ENCODE data around the gene TGFBR3L.
A peak's percentile ranks its signal among the peaks of the same experiment; 100 is the strongest.

TGFBR3L gene

DNA sequence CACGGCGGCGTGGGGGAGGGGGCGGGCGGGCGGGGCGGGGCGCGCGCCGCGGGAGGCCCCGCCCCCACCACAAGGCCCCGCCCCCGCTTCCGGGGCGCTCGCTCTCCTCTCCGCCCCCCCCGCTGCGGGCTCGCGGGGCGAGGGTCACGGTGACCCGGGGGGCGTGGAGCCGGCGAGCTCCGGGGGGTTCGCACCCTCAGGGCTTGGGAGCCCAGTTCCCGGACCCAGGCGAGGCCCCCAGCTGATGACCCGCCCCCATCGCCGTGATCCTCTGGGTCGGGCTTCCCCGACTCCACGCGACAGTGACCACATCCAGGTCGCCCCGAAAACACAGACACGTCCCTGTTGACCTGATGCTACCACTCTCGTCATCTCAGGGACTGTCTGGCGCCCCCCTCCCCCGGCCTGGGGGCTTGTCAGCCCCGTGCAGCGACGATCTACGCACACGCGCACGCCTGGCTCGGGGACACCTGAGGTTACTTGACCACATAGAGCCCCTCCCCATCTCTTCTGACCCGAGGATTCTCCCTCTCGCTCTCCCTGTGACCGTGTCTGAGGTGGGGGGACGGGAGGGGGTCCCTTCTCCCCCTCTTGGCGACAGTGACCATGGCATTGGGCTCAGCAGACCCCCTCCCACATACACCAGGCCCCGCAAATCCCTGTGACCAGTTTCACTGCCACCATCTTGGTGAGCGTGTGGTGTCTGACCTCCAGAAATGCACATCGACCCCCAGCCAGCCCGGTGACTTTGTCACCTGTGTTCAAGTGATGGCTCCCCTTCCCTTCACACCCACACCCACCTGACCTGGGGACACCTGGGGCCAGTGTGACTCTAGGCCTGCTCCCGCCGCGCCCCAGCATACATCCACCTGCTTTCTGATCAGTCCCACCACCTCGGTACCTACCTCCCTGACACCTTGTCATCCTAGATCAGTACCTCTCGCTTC, 10.3 kb upstream of the TGFBR3L start:
- no peak for DNase-seq (ENCODE audit: low read depth in 2 of 2)

DNA sequence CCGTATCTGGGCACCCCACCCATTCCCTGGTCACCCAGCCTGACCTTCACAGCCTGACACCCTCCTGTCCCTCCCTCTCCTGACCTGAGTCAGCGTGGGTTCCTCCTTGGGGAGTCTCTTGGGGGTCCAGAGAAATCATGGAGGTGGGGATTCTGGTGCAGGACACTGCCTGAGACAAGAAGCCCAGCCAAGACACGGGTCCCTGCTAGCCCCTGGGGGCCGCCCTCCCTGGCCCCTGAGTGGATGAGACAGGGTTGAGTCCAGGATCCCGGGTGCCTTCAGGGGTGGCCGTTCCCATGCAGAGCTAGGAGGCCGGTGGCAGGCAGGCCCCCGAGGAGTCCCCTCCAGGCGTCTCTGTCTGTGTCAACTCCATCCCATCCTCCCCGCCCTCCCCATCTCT, 9.4 kb upstream of the TGFBR3L start:
- no peak for DNase-seq (ENCODE audit: low read depth in 2 of 2)

DNA sequence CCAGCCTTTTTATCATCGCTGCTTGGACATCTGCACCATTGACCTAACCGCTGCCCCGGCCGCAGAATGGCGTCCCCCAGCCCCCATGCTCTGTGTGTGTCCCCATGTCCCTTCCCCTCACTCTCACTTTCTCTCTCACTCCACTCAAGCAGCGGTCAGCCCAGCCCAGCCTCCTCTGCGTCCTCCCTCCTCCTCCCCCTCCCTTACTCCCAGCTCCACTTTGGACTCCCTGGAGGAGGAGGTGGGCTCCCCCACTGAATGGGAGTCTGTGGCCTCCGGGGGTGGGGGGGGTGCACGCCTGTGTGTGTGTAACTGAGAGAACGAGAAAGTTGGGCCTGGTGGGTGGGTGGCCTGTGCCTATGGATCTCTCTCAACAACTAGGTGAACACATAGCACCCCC, 8.8 kb upstream of the TGFBR3L start:
- no peak for DNase-seq (ENCODE audit: low read depth in 2 of 2)

DNA sequence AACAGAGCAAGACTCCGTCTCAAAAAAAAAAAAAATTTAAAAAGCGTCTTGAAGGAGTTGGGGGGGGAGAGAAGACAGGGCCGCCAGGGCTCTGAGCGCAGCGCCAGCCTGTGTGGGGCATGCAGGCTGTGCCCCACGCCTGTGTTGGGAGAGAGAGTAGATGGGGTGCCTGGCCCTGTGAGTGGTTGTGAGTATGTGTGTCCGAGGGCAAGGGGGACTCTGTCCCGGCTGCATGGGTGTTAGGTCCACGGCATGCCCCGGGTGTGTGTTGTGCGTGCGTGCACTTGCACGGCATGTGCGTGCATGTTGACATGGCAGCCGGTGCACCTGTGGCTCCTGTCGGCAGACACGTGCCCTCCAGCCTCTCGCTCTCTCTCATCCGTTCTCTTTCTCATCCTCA, 7.5 kb upstream of the TGFBR3L start:
- no peak for DNase-seq (ENCODE audit: low read depth in 2 of 2)

DNA sequence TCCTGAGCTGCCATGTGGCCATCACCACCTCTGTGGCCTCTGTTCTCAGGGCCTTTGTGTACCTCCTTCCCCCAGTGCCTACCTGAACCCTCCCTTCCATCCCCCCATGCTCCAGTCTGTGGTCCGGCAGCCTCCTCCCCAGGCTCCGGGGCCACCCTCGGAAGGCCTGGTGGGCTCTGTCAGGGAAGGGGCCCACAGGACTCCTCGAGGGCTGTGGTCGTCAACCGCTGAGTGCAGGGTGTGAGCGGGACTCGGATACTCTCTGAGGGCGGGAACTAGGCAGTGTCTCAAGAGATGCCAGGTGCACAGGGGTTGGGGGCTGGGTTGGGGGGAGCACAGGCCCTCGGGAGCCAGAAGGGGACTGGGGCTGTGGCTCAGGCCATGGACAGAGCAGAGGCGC, 7.1 kb upstream of the TGFBR3L start:
- no peak for DNase-seq (ENCODE audit: low read depth in 2 of 2)

DNA sequence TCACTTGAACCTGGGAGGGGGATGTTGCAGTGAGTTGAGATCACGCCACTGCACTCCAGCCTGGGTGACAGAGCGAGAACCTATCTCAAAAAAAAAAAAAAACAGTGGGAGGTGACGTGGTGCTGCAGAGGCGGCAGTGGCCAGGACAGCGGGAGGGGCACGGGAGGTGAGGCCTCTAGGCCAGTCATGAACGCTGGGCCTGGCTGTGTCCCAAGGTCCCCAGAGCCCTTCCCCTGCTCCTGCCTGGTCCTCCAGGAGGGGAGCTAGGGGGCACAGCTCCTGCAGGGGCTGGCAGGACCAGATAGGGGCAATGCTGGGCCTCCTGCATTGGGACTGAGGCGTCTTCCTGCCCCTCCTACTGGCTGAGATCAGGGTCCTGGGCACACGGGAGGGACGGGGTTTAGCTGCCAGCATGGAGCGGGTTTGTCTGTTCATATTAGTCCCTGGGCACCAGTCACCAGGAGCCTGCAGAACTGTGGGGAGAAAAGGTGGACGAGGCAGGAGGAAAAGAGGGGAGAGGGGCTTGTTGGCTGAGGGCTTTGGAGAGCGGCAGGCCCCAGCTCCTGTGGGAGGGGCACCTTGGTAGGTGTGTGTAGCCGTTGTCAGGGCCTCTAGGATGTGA, 6.4 kb upstream of the TGFBR3L start:
- no peak for DNase-seq (ENCODE audit: low read depth in 2 of 2)

DNA sequence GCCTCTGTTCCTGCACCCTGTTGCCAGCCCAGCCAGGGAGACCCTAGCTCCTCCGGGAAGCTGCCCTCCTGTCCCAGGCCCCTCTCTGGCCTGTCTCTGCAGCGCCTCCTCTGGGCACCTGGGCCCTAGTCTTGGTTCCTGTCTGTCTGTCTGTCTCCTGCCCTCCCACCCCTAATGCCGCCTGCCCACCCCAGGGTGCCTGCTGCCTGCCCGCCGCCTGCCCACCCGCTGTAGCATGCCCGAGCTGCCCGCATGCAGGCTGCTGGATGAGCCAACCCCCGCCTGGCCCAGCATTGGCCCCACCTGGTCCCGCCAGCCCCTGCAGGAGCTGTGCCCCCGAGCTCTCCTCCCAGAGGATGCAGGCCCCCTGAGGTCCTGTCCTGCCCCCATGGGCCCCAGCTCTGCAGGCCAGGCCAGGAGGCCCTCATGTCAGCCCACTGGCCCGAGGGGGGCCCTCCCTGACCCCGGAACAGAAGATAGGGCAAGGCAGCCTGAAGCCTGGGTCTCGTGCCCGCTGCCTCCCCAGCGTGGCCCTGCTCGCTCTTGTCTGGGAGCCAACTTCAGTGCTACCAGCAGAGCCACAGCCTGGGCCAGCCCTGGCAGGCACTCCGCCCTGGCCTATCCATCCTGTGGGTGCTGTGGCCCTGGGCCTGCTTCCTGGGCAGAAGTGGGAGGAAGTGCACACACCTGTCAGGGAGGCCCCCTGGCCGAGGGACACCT, 5.7 kb upstream of the TGFBR3L start:
- DNase-seq (ENCODE audit: low read depth in 2 of 2), result no peak

DNA sequence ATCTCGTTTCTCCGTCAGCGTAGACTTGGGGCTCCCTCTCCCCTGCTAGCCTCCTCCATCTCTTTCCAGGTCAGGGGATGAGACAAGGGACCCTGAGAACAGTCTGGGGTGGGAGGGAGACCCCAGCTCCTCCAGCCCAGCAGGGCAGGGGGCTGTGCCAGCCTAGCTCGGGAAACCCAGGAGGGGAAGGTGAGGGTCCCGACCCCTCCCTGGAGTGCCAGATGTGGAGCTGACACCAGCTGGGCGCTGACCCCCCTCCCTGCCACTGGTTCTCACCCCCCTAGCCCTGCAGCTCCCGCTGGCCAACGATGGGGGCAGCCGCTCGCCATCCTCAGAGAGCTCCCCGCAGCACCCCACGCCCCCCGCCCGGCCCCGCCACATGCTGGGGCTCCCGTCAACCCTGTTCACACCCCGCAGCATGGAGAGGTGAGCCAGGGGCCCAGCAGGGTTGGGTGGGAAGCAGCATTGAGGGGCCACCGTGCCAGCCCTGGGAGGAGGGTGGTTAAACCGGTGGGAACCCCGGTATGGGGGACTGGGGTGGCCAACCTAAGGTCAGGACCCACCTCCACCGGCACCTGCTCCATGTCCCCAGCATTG, 5.1 kb upstream of the TGFBR3L start:
- DNase-seq (ENCODE audit: low read depth in 2 of 2), result no peak

DNA sequence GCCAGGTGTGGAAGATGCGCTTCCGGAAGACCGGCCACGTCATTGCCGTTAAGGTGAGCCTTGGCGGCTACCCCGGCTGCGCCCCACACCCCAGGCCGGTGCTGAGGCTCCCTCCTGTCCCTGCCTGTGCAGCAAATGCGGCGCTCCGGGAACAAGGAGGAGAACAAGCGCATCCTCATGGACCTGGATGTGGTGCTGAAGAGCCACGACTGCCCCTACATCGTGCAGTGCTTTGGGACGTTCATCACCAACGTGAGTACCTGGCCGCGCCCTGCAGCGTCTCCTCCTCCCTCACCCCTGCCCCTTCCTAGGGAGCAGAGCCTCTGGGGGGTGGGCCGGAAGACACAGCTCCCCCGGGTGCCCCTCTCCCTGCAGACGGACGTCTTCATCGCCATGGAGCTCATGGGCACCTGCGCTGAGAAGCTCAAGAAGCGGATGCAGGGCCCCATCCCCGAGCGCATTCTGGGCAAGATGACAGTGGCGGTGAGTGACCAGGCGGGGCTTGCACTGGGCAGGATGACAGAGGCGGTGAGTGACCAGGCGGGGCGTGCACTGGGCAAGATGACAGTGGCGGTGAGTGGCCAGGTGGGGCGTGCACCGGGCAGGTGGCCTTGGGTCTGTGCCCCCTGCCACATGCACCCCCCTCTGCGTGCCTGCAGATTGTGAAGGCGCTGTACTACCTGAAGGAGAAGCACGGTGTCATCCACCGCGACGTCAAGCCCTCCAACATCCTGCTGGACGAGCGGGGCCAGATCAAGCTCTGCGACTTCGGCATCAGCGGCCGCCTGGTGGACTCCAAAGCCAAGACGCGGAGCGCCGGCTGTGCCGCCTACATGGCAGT, 4.1 kb upstream of the TGFBR3L start:
- no peak for DNase-seq (ENCODE audit: low read depth in 2 of 2)

DNA sequence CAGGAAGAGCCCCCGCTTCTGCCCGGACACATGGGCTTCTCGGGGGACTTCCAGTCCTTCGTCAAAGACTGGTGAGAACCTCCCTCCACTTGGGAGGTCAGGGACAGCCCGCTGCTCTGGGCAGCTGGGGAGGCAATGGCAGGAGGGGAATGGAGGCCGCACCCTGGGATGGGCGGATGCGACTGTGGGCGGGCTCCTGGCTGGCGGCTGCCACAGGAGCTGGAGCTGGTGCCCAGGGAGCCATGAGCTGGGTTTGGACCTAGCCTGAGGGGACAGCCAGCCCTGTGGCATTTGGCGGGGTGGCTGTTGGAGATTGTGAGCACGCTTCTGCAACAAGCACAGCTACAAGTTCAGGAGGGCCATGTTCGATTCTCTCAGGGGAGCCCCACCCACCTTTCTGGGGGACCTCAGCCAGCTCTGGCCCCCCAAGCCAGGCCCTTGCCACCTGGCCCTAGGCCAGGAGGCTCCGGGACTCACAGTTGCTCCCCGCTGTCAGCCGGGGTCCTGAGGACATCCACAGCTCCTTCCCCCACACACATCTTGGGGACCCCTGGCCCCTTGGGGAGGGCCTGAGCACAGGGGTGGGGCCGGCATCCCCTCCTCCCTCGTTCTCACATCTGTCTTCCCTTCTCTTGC, 3.0 kb upstream of the TGFBR3L start:
- DNase-seq (ENCODE audit: low read depth in 2 of 2), result no peak

DNA sequence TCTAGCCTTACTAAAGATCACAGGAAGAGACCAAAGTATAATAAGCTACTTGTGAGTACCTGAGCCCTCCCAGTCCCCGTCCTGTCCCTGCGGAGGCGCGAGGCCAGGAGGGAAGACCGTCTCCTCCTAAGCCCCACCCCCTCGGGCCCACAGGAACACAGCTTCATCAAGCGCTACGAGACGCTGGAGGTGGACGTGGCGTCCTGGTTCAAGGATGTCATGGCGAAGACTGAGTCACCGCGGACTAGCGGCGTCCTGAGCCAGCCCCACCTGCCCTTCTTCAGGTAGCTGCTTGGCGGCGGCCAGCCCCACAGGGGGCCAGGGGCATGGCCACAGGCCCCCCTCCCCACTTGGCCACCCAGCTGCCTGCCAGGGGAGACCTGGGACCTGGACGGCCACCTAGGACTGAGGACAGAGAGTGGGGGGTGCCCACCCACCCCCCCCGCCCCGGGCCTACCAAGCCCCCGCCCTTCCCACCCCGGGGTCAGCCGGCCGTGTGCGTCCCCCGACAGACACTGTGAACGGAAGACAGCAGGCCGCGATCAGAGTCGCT, 2.4 kb upstream of the TGFBR3L start:
- DNase-seq (ENCODE audit: low read depth in 2 of 2), result no peak

DNA sequence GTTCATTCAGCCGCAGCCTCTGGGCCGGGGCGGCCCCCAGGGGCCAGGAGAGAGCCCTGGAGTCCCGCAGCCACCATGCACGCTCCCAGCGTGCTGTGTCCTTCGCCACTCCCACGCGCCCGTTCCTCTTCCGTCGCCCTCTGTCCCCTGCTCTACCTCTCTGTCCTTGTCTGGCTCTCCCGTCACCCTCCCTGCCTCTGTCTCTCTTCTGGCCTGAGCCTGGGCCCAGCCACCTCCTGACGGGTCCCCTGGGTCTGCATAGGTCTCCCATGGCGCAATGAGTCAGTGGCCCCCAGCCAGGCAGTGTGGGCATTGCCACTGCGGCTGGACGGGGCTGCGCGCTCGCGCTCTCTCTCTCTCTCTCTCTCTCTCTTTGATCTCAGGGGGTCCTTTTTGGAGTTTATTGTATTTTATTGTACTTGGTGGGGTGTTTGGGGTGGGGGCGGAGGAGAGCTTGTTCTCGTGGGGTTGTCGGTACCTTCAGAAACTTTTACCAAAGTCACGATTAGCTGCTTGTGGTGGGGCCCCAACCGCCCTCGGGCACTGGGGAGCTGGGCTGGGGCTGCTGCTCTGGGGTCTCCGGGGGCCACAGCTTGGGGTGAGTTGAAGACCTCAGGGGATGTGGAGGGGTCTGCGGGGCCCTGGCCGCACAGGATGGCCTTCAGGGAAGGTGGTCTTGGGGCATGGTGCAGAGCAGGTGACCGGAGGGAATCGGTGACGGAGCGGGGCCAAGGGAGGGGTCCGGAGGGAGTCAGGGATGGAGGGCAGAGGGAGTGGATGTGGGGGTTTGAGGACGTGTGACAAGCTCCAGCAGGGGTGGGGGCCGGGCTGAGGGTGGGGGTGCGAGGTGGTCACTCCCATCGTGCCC, 1.7 kb upstream of the TGFBR3L start:
- DNase-seq (ENCODE audit: low read depth in 2 of 2), result no peak

DNA sequence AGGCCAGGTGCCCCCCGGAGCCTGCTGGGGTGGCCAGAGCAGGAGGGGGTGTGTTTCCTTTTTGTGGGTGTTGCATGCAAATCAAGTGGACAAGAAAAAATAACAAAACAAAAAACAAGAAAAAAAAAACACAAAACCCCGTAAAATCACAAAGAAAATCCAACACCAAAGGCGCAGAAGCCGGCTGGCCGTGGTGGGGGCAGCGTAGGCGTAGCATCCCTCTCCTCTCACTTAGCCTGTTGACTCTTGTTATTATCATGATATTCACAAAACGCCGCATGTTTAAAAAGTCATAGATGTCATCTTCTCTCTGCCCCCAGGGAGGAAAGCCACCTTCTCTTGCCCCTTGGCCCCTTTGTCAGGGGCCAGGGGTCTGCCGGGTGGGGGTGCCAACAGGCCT, 978 bp upstream of the TGFBR3L start:
- no peak for DNase-seq (ENCODE audit: low read depth in 2 of 2)

DNA sequence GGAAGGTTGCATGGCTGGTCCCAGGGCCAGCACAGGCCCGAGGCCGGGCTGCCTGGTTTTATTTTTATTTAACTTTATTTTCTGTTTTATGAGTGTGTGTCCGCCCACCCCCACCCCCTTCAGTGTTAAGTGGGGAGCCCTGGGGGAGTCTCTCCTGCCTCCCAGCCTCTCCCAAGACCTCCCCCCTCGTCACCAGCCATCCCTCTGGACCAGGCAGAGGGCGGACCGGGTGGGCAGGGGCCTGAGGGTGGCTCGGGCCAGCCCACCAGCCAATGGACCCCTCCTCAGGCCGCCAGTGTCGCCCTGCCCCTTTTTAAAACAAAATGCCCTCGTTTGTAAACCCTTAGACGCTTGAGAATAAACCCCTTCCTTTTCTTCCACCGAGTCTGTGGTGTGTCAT, 531 bp upstream of the TGFBR3L start:
- no peak for DNase-seq (ENCODE audit: low read depth in 2 of 2)

DNA sequence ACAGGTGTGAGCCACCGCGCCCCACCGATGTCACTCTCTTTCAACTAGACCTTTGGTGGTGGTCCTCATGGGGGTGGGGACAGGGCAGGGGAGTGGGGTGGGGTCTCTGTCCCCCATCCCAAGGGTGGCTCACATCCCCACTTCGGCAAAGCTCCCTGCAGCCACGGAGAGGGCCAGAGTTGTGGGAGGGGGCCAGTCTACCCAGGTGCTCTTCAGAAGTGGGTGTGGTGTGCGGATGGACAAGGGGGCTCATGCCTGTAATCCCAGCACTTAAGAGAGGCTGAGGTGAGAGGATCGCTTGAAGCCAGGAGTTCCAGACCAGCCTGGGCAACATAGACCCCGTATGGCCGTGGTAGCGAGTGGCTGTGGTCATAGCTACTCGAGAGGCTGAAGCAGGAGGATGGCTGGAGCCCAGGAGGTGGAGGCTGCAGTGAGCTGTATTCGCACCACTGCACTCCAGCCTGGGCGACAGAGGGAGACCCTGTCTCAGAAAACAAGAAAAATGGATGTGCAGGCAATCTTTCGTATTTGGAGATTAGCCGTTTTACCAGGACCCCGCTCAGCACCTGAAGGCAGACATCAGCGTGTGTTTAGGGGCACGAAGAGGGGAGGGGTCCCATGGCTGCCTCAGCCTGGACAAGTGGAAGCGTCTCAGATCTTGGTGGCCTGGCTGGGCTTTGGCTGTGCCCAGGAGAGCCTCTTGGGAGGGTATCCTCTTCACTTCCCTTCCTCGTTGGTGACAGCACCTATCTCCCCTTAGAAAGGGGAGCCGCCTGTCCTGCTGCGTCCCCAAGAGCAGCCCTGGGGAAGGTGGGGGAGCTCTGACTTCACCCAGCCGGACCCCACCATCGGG, 846 bp downstream of the TGFBR3L start:
- DNase-seq (ENCODE audit: low read depth in 2 of 2), result no peak

DNA sequence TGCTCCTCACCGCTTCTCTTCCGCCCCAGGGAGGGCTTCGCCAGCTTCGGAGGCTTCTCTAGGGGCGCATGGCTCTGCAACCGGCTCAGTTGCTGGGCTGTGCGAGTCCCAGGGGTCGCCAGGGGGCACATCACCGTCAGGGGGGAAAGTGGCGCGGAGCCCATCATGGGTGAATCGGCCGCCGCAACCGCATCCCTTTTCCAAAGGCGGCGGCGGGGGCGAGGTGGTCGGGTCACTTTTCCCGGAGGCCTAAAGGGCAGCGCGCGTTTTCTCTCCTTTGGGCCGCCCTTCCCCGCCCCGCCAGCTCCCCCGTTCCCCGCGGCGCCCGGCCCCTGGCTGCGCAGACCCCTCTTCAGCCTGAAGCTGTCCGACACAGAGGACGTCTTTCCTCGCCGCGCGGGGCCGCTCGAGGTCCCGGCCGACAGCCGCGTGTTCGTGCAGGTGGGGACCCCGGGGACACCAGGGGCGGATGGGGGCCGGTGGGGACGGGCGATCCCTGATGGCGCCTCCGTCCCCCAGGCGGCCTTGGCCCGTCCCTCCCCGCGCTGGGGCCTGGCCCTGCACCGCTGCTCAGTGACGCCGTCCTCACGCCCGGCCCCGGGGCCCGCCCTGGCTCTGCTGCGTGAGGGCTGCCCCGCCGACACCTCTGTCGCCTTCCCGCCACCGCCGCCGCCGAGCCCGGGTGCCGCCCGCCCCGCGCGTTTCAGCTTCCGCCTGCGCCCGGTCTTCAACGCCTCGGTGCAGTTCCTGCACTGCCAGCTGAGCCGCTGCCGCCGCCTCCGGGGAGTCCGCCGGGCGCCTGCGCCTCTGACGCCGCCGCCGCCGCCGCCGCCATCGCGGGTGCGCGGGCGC, 1.7 kb downstream of the TGFBR3L start:
- DNase-seq (ENCODE audit: low read depth in 2 of 2), result peak; percentile 28 to 53

DNA sequence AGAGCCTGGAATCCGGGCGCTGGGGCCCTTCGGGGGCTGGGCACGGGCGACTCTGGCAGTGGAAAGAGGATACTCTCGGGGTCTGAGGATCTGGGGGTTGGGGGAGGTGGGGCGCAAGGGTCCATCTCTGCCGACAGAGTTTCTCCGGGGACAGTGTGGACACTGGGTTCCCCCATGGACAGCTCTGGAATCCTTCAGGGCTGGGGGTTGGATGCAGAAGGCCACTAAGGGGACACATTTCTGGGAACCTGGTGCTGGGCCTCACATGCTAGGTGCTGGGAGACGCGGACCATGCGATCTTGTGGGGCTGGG, 2.3 kb downstream of the TGFBR3L start:
- no peak for DNase-seq (ENCODE audit: low read depth in 2 of 2)

All from stimulated activated CD4-positive, alpha-beta T cell treated with anti-CD3 and anti-CD28 coated beads, Interleukin-1b, Interleukin-23, amount 100 ng/mL, for 4 hours (primary cell).